Measurements from ENCODE around the gene CD6. TPM values are rescaled to one million over a fixed set of nuclear protein-coding genes. Genes with fewer than 3 reads are reported as not detected.

Gene CD6
- under 1 TPM; 0.43 to 0.93 TPM for total RNA-seq
- long read RNA-seq, donor 1, result 0 reads
- long read RNA-seq, donor 2, result 0 reads

GRCh38 chr11:60971520-60971919, at the start of gene CD6:
CD6 (plus strand) TSS chr11:60971680; CDS start chr11:60971866, 186 bp downstream.
- intact Hi-C loops (cut with DNase I), result no loop called here
- DNase-seq (ENCODE audit: low spot score), result no peak

- no peak for DNase-seq (ENCODE audit: low spot score)
- intact Hi-C loops (cut with DNase I), result loop anchor here (1.0 to 10.0 kb wide), 2 partner anchors 203 to 226 kb away; no protein-coding TSS in a partner anchor
Measured at GRCh38 chr11:60921777-60922335, 49.6 kb upstream of the CD6 start.

- DNase-seq (ENCODE audit: low spot score), result no peak
- intact Hi-C loops (cut with DNase I), result loop anchor here in 1 of 2 donors (10.0 kb wide), 1 partner anchor 202 kb away; no protein-coding TSS in a partner anchor
Measured at GRCh38 chr11:60922906-60923305, 48.6 kb upstream of the CD6 start.

GRCh38 chr11:60923326-60923725, 48.2 kb upstream of the CD6 start:
- no peak for DNase-seq (ENCODE audit: low spot score)
- intact Hi-C loops (cut with DNase I), result loop anchor here in 1 of 2 donors (10.0 kb wide), 1 partner anchor 201 kb away; no protein-coding TSS in a partner anchor

GRCh38 chr11:60923800-60924109, 47.7 kb upstream of the CD6 start:
- DNase-seq (ENCODE audit: low spot score), result no peak
- intact Hi-C loops (cut with DNase I), result loop anchor here in 1 of 2 donors (10.0 kb wide), 1 partner anchor 201 kb away; no protein-coding TSS in a partner anchor

GRCh38 chr11:60924110-60924905, 47.2 kb upstream of the CD6 start, which contains the start of gene TMEM132A:
TMEM132A (plus strand) TSS chr11:60924460; CDS start chr11:60924634, 174 bp downstream.
- intact Hi-C loops (cut with DNase I), result loop anchor here in 1 of 2 donors (10.0 kb wide), 1 partner anchor 200 kb away; no protein-coding TSS in a partner anchor
- DNase-seq (ENCODE audit: low spot score), result peak; percentile 88

- intact Hi-C loops (cut with DNase I), result loop anchor here in 1 of 2 donors (10.0 kb wide), 1 partner anchor 200 kb away; no protein-coding TSS in a partner anchor
- DNase-seq (ENCODE audit: low spot score), result no peak
Measured at GRCh38 chr11:60924906-60925853, 46.3 kb upstream of the CD6 start.

GRCh38 chr11:60925868-60926267, 45.6 kb upstream of the CD6 start:
- intact Hi-C loops (cut with DNase I), result loop anchor here in 1 of 2 donors (10.0 kb wide), 1 partner anchor 199 kb away; no protein-coding TSS in a partner anchor
- DNase-seq (ENCODE audit: low spot score), result no peak

- intact Hi-C loops (cut with DNase I), result loop anchor here in 1 of 2 donors (10.0 kb wide), 1 partner anchor 198 kb away; no protein-coding TSS in a partner anchor
Measured at GRCh38 chr11:60926500-60926899, 45.0 kb upstream of the CD6 start.

GRCh38 chr11:60927061-60927592, 44.4 kb upstream of the CD6 start:
- DNase-seq (ENCODE audit: low spot score), result peak; percentile 78
- intact Hi-C loops (cut with DNase I), result loop anchor here in 1 of 2 donors (10.0 kb wide), 1 partner anchor 198 kb away; no protein-coding TSS in a partner anchor

More at GRCh38 chr11:60926500-60926899, 45.0 kb upstream of the CD6 start:
- DNase-seq (ENCODE audit: low spot score), result no peak

- peak; percentile 68 for DNase-seq (ENCODE audit: low spot score)
- intact Hi-C loops (cut with DNase I), result loop anchor here in 1 of 2 donors (10.0 kb wide), 1 partner anchor 197 kb away; no protein-coding TSS in a partner anchor
Measured at GRCh38 chr11:60927600-60927999, 43.9 kb upstream of the CD6 start.

- peak; percentile 75 for DNase-seq (ENCODE audit: low spot score)
- intact Hi-C loops (cut with DNase I), result loop anchor here in 1 of 2 donors (10.0 kb wide), 1 partner anchor 196 kb away; no protein-coding TSS in a partner anchor
Measured at GRCh38 chr11:60928563-60929001, 42.9 kb upstream of the CD6 start.

GRCh38 chr11:60929764-60930163, 41.7 kb upstream of the CD6 start:
- peak; percentile 24 for DNase-seq (ENCODE audit: low spot score)
- intact Hi-C loops (cut with DNase I), result loop anchor here in 1 of 2 donors (10.0 kb wide), 1 partner anchor 195 kb away; no protein-coding TSS in a partner anchor

- intact Hi-C loops (cut with DNase I), result no loop called here
- peak; percentile 66 for DNase-seq (ENCODE audit: low spot score)
Measured at GRCh38 chr11:60930394-60930793, 41.1 kb upstream of the CD6 start.

- DNase-seq (ENCODE audit: low spot score), result no peak
- intact Hi-C loops (cut with DNase I), result no loop called here
Measured at GRCh38 chr11:60931917-60932316, 39.6 kb upstream of the CD6 start.

GRCh38 chr11:60932605-60933356, 38.7 kb upstream of the CD6 start:
- intact Hi-C loops (cut with DNase I), result no loop called here
- no peak for DNase-seq (ENCODE audit: low spot score)

- intact Hi-C loops (cut with DNase I), result no loop called here
- peak; percentile 77 for DNase-seq (ENCODE audit: low spot score)
Measured at GRCh38 chr11:60933416-60934123, 37.9 kb upstream of the CD6 start.
